ENCODE results near the gene NDUFB10.
A peak's percentile ranks its signal among the peaks of the same experiment; 100 is the strongest.
"Not testable (repeated sequence)": the region's sequence is repeated elsewhere in the genome, so short reads cannot be mapped to it uniquely, and the experiment has no call there.

The NDUFB10 gene

DNA sequence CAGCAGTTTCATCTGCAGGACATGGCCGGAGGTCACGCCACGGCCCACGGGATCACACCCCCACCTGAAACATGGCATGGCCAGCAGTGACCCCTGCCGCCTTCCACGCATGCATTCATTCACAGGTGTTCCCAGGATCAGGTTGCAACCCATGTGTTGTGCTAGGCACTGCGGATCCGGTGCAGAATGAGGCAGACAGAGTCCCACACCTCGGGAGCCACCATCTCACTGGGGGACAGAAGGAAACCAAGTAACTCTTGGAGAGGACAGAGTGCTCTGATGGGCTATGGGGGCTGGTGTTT is 12.0 kb upstream of the NDUFB10 start:
- no peak for DNase-seq

DNA sequence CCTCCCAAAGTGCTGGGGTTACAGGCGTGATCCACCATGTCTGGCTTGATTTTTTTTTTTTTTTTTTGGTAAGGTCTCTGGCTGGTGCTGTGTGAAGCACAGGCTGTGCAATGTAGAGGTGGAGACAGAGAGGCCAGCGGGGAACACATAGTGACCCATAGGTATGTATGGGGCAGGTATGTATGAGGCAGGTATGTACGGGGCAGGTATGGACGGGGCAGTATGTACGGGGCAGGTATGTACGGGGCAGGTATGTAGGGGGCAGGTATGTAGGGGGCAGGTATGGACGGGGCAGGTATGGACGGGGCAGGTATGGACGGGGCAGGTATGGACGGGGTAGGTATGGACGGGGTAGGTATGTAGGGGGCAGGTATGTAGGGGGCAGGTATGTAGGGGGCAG is 9.8 kb upstream of the NDUFB10 start:
- no peak for DNase-seq

DNA sequence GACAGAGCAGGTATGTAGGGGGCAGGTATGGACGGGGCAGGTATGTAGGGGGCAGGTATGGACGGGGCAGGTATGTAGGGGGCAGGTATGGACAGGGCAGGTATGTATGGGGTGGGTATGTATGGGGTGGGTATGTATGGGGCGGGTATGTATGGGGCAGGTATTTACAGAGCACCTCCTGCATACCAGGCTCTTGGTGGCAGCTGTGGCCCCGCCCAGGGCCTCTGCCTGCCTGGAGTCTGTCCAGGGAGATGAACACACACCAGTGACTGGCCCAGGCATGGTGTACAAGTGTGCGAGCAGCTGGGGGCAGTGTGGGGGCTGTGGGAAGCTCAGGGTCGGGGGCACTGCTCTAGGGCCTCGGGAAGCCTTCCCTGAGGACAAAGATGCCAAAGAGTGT is 9.3 kb upstream of the NDUFB10 start:
- DNase-seq, result no peak

DNA sequence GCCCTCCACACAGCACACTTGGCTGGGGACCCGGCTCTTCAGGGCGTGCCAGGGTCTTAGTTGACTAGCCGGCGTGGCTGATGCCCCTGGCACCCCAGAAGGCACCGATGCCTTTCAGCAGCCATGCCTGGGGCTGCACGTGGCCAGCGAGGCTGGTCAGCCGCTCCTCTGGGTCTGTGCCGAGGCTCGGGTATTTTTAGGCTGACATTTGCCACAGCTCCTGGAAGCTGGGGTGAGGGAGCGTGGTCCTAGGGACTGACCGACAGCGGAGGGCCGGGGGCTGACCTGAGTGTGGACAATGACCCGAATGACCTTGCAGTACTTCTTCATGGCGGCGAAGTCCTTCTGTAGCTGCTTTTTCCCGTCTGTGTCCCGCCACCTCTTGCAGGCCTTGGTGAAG is 8.8 kb upstream of the NDUFB10 start:
- DNase-seq, result no peak

DNA sequence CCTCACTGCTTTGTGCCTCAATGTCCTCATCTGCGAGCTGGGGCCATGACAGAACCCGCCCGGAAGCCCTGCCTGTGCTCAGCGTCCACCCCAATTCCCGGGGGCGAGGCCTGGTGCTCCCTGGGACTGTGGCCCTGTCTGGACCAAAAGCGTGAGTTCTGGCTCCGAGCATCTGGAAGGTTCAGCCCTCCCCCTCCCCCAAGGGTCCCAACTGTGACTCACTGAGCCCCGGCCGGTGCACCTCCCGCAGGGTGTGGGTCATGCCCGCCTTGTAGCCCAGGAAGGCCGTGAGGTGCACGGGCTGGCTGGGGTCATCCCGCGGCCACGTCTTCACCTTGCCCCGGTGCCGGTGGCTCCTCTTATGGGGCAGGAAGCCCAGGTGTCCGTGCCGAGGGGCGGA is 5.6 kb upstream of the NDUFB10 start:
- no peak for DNase-seq

DNA sequence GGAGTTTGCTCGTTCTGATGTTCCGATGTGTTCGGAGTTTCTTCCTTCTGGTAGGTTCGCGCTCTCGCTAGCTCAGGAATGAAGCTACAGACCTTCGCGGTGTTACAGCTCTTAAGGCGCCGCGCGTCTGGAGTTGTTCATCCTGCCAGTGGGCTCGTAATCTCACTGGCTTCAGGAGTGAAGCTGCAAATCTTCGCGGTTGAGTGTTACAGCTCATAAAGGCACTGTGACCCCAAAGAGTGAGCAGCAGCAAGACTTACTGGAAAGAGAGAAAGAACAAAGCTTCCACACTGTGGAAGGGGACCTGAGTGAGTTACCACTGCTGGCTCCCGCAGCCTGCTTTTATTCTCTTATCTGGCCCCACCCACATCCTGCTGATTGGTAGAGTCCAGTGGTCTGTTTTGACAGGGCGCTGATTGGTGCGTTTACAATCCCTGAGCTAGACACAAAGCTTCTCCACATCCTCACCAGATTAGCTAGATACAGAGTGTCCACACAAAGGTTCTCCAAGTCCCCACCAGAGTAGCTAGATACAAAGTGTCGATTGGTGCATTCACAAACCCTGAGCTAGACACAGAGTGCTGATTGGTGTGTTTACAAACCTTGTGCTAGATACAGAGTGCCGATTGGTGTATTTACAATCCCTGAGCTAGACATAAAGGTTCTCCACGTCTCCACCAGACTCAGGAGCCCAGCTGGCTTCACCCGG is 1.8 kb upstream of the NDUFB10 start:
- not testable (repeated sequence) for DNase-seq

DNA sequence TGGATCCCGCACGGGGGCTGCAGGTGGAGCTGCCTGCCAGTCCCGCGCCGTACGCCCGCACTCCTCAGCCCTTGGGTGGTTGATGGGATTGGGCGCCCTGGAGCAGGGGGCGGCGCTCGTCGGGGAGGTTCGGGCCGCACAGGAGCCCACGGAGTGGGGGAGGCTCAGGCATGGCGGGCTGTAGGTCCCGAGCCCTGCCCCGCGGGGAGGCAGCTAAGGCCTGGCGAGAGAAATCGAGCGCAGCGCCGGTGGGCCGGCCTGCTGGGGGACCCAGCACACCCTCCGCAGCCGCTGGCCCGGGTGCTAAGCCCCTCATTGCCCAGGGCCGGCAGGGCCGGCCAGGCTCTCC is 1.2 kb upstream of the NDUFB10 start:
- not testable (repeated sequence) for DNase-seq

DNA sequence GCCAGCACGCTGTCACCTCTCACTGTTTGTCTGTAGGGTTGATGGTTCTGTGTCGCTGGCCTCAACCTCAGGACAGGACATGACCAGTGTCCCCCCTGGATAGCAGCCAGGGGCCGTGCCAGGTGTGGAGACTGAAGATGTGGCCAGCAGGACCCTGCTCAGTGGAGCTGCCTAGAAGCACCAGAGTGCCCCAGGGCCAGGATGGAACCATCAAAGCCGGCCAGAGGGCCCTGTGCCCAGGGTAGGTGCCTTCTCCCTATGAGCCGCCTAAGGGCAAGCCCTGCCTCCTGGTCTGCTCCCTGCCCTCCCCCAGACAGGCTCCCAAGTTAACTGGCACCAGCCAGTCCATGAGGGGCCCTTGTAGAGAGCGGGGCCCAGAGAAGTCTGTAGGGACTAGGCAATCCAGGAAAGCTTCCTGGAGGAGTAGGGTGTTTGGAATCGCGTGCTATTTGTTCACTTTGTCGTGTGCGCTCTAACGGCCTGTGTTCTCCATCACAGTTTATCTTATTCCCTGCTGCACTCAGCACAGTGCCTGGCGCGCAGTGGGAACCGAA is 546 bp upstream of the NDUFB10 start:
- DNase-seq, result no peak

DNA sequence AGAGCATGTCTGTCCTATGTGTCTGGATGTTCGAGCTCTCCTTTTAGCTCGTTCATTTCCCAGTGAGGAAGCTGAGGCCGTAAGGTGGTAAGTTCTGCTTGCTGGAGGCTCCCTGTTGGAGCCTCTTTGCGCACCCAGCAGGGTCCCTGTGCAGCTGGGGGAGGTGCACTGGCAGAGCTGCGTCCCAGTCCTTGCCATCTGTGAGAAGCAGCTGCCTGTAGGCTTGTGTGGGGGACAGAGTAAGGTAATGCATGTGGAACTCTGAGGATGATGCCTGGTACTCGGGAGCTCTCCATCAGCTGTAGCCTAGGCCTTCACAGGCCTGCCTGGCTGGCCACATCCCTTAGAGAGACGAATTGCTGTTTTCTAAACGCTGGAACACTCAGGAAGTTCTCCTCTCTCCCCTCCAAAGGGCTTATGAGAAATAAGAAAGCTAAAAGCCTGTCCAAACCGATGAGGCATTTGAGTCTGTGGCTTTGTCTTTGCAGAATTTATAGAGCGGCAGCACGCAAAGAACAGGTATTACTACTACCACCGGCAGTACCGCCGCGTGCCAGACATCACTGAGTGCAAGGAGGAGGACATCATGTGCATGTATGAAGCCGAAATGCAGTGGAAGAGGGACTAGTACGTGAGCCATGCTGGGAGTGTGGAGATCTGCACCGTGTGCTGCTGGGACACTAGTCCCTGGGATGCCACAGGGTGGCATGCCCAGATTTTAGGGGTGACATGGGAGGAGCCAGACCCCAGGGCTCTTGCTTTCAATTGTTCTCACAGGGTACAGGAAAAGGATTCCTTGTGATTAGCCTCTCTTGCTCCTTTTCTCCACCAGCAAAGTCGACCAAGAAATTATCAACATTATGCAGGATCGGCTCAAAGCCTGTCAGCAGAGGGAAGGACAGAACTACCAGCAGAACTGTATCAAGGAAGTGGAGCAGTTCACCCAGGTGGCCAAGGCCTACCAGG is 1.6 kb downstream of the NDUFB10 start:
- DNase-seq, result no peak

DNA sequence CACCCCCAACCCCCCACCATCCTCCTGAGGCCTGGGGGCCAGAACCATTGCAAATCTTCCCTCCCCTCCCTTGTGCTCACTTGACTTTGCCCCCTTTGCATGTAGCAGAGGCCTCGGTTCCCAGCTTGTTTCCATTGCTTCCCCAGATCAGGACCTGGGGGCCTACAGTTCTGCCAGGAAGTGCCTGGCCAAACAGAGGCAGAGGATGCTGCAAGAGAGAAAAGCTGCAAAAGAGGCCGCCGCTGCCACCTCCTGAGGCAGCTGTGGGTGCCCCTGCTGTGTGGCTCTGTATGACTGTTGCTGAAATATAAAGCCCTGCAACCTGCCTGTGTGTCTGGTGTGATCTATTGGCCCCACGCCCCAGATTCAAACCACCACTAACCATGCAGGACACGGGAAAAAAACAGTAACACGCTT is 2.3 kb downstream of the NDUFB10 start:
- DNase-seq, result no peak

DNA sequence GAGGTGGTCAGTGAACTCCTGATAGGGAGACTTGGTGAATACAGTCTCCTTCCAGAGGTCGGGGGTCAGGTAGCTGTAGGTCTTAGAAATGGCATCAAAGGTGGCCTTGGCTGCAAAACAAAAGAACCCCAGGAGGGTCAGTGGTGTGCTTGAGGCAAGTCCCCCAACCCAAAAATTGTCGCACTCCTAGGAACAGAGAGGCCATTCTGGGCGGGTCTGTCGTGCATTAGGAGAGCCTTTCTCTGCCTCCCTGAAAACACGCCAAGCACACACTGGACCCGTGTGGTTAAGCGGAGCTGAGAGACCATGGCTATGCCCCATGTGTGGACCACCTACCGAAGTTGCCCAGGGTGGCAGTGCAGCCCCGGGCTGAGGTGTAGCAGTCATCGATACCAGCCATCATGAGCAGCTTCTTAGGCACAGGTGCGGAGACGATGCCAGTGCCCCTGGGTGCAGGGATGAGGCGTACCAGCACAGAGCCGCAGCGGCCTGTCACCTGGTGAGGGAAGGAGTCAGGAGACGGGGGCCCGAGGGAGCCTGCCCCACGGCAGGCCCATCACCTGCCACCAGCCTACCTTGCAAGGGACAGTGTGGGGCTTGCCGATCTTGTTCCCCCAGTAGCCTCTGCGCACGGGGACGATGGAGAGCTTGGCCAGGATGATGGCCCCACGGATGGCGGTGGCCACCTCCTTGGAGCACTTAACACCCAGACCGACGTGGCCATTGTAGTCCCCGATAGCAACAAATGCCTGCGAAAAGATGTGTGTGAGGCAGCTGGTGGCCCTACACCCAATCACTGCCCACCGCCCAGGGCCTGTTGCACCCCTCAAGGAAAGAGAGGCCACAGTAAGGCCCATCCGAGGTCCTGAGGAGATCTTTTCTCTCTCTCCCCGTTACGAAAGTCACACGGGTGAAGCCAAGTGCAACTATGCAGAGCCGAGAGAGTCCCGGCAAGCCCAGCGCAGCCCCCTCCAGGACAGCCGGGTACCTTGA is 3.1 kb downstream of the NDUFB10 start:
- not testable (repeated sequence) for DNase-seq

DNA sequence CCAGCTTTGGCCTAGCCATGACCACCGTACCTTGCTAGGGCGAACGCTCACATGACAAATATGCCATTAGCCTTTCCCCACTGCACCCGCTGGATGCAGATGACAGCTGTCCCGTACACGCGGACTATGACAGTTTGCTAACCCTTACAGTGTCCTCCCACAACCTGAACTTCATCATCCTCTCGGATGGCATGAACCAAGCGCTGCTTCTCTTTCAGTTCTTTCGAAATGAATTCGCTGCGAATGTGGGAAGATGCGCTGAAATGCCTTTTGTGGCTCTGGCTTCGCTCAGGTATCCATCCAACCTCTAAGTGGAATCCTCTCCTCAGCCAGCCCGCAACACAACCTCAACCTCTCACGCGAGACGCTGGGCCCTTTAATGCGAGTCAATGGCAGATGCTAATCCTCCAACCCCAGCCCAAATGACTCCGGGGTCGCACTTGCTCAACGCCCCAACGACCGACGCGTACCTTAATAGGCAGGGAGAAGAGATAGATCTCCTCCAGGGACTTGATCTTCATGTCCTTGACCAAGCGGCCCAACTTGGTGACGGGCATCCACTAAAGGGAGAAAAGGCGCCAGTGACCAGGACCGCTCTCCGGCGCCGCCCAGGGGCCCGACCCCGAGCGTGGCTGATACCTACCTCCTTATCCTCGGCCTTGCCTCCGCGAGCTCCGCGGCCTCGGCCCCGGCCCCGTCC is 4.6 kb downstream of the NDUFB10 start:
- DNase-seq, result no peak

DNA sequence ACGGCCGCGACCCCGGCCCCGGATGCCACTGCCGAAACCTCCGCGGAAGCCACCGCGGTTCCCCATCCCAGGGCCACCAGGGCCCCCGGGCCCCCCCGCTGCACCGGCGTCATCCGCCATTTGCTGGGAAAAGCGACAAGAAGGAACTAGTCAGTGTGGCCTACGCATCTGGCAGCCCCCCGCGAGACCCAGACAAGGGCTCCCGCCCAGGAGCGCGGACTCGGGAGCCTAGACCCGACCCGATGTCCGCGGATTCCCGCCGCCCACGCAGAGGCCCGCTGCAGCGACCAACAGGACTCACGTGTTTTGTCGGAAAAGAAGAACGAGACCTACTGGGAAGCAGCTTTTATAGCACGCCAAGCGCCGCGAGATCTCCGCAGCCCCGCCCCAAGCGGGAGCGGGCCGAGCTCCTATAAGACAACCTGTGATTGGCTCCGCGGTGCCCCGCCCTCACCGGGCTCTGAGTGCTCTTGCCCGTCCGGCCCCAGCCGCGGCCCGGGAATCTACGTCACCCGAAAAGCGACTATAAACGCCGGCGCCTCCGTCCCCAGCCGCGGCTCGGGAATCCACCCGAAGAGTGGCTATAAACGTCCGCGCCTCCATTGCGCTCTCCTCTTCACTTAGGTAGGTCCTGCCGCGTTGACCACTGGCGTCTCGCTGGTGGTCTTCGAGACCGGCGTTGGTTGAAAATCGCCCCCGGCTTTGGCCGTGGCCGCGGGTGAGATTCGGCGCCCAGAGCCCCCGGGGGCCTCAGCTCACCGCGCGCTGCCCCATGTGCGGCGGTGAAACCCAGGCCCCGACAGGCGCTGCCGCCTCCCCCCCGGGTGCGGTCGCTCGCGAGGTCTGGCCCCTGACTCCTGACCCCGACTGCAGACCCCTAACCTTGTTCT is 5.4 kb downstream of the NDUFB10 start, which contains the start of gene RPS2:
Gene RPS2, minus strand, starts transcription at position 321 of the 890 bp plus-strand sequence. Its CDS starts 201 bp downstream, at position 120.
- DNase-seq, result peak; percentile 98

DNA sequence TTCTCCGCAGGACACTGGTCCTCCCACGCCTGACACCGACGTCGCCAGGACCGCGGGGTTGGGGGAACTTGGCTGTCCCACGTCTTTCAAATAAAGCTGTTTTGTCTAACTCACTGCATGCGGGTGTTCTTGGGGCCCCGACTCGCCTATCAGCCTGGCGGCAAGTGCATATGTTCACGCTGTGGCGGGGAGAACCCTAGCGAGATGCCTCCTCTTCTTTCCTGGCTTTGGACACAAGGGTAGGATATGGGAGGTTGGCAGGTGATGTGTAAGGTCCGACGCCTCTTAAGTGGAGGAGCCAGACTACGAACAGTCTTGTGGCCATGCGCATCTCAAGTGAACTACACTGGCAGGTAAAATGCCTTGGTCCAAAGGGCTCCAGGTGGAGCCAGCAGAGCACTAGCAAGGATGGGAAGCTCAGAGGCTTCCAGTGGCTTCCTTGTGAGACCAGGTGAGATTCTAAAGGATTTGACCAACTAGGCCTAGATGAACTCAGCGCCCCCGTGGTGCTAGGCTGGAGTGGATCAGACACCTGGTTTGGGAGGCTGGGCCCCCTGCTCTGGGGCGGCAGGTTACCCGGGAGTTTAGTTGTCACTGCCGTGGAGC is 6.2 kb downstream of the NDUFB10 start:
- DNase-seq, result no peak

DNA sequence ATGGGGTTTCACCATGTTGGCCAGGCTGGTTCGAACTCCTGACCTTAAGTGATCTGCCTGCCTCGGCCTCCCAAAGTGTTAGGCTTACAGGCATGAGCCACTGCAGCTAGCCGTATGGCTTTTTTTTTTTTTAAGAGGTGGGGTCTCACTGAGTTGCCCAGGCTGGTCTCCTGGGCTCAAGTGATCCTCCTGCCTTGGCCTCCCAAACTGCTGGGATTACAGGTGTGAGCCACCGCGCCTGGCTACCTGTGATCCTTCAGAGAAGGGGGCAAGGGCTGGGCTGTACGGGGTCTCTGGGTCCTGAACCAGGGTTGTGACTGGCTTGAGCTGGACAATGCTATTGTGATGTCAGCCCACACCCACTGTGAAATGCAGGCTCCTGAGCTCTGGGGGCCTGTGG is 7.1 kb downstream of the NDUFB10 start, which contains the start of gene RNF151:
Gene RNF151, plus strand, starts transcription at position 397 of the 400 bp plus-strand sequence. CDS start 26 bp downstream, outside the sequence.
- DNase-seq, result no peak

DNA sequence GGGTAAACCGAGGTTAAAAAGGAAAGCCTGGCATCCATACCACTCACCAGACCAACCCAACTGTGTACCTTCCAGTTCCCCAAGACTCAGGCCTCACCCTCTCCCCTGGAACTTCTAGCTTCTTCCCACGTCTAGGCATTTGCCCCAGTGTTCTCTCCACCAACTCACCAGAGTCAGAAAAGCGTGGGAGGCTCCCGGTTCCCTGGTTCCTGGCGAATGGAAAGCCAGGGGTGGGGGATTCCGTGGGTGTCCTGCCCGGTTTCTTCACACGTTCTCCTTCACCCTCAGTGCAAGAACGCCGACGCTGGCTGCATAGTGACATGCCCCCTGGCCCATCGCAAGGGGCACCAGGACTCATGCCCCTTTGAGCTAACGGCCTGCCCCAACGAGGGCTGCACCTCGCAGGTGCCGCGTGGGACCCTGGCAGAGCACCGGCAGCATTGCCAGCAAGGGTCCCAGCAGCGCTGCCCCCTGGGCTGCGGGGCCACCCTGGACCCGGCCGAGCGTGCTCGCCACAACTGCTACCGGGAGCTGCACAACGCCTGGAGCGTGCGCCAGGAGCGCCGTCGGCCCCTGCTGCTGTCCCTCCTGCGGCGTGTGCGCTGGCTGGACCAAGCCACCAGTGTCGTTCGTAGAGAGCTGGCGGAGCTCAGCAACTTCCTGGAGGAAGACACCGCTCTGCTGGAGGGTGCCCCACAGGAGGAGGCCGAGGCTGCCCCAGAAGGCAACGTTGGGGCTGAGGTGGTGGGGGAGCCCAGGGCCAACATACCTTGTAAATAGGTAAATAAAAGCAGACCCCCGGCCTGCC is 9.0 kb downstream of the NDUFB10 start:
- DNase-seq, result no peak

DNA sequence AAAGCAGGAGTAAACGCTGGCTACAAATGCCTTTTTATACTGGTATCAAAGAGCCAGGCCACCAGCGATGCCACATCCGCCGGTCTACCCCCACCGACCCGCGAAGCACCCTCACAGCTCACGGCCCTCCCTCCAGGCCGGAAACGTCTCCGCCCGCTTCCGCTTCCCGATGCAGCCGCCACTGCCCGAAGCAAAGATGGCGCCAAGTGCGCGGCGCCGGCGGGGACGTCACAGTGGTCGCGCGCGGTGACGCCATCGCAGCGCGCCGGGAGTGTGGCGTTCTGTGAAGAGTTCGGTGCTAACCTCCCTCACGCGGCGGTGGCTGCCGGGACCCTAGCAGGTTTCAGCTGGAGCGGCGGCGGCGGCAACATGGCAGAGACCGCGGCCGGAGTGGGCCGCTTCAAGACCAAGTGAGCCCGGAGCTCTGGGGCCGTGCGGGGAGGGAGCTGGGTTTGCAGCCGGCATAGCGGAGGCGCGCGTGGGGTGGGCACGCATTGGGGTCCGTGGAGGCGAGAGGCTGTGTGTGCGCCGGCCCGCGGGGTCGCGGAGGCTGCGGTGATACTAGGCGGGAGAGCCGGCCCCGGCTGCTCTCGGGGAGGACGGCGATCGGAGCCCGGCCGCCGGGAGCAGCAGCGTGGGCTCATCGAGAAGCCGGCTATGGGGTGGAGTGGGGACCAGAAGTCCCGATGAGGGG is 12.6 kb downstream of the NDUFB10 start, which contains the start of gene TBL3:
Gene TBL3, plus strand, starts transcription at position 258 of the 694 bp plus-strand sequence. Its CDS starts 112 bp downstream, at position 370.
- peak; percentile 90 for DNase-seq

DNA sequence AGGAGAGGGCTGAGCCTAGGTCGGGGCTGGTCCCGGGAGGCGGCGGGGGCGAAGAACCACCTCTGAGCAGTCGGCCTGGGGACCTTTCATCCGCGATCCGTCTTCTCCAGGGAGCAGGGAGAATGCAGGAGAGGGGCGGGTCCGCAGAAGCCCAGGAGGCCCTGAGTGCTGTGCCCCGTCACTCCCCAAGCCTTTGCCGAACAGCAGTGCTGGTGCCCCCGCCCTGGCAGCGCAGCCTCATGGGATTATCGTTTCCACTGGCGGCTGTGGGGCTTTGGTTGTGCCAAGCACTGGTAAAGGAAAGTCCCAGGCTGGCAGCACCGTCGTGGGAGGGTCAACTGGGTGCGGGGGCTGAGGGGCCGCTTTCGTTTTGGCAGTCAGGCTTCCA is 13.1 kb downstream of the NDUFB10 start:
- no peak for DNase-seq

Data from NCI-H187 treated with DMSO at 0.1 percent for 48 hours (cell line).